ENCODE measurements around the gene ANKRD44. TPM values are rescaled to one million over a fixed set of nuclear protein-coding genes. Genes with fewer than 3 reads are reported as not detected.

Gene ANKRD44
- total RNA-seq, 6 experiments from 2014 or later, result 3.8 to 5.7 (median 4.7) TPM

DNA sequence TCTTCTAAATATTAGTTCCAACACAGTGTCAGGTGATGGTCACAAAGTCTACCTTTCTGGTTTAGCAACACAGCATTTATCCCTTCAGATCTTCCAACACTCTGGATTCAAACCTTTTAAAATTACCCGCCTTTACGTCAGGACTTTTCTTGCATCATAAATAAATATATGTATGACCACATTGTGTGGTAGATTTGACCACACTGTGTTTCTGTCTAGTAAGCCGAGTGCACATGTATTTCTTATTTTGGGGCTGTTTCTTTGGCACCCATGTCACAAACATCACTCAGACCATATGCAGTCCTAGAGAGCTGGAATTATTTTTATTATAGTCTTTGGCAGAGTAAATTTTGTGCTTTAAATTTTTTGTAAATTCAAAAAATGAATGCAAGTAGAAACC, 172.1 kb downstream of the ANKRD44 start:
- H3K27me3 Mint-ChIP-seq (ENCODE audit: insufficient read depth), result no peaks in the 10 kb centered on the region
- DNase-seq, result no peak
- no peaks in the 10 kb centered on the region for H3K9me3 Mint-ChIP-seq
- no peak overlapping the region for H3K27ac Mint-ChIP-seq
- TF ChIP-seq, protein P1, sequence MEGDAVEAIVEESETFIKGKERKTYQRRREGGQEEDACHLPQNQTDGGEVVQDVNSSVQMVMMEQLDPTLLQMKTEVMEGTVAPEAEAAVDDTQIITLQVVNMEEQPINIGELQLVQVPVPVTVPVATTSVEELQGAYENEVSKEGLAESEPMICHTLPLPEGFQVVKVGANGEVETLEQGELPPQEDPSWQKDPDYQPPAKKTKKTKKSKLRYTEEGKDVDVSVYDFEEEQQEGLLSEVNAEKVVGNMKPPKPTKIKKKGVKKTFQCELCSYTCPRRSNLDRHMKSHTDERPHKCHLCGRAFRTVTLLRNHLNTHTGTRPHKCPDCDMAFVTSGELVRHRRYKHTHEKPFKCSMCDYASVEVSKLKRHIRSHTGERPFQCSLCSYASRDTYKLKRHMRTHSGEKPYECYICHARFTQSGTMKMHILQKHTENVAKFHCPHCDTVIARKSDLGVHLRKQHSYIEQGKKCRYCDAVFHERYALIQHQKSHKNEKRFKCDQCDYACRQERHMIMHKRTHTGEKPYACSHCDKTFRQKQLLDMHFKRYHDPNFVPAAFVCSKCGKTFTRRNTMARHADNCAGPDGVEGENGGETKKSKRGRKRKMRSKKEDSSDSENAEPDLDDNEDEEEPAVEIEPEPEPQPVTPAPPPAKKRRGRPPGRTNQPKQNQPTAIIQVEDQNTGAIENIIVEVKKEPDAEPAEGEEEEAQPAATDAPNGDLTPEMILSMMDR (IDR thresholded peaks at IDR 0.05), result no peak
- no peak overlapping the region for H3K4me3 Mint-ChIP-seq
- H3K36me3 Mint-ChIP-seq (ENCODE audit: low read depth), result no peaks in the 10 kb centered on the region
- peaks cover 25% of the 10 kb centered on the region for H3K4me1 Mint-ChIP-seq (ENCODE audit: low read depth)

GRCh38 chr2:197137826-197138477, 172.6 kb downstream of the ANKRD44 start:
- Mint-ChIP-seq H3K36me3 (ENCODE audit: low read depth) (no peaks in the 10 kb centered on the region), H3K4me1 (ENCODE audit: low read depth) (peaks cover 25% of the 10 kb centered on the region), H3K27ac (no peak overlapping the region), H3K9me3 (no peaks in the 10 kb centered on the region), H3K4me3 (peak overlapping the region; percentile 31; the same call in 1 of the 2 replicates), H3K27me3 (ENCODE audit: insufficient read depth) (no peaks in the 10 kb centered on the region)
- TF ChIP-seq, protein P1 (IDR thresholded peaks at IDR 0.05), result no peak
- no peak for DNase-seq

GRCh38 chr2:197137231-197137630, 173.3 kb downstream of the ANKRD44 start:
- Mint-ChIP-seq H3K27ac (peak overlapping the region; percentile 68), H3K4me3 (peak overlapping the region; percentile 15), H3K27me3 (ENCODE audit: insufficient read depth) (no peaks in the 10 kb centered on the region), H3K4me1 (ENCODE audit: low read depth) (peaks cover 25% of the 10 kb centered on the region), H3K36me3 (ENCODE audit: low read depth) (no peaks in the 10 kb centered on the region), H3K9me3 (no peaks in the 10 kb centered on the region)
- peak; percentile 43 for DNase-seq
- TF ChIP-seq, protein P1 (IDR thresholded peaks at IDR 0.05), result no peak

DNA sequence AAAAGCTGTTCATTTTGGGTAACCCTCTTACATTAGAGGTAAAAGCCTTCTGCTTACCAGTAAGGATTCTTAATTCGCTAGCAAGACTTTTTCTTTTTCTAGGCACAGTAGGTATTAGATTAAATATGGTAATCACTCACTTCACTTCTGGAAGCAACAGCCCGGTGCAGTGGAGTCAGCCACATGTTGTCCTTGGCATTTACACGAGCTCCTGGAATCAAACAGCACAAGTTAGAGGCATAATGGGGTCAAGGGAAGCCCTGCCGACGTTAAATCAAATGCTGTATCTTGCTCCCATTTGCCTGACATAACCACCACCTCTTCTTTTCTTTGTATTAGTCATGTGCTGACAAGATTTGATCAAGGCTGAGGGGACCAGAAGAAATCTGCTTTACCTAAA, 174.1 kb downstream of the ANKRD44 start:
- H3K4me1 Mint-ChIP-seq (ENCODE audit: low read depth), result peaks cover 25% of the 10 kb centered on the region
- H3K27me3 Mint-ChIP-seq (ENCODE audit: insufficient read depth), result no peaks in the 10 kb centered on the region
- no peaks in the 10 kb centered on the region for H3K36me3 Mint-ChIP-seq (ENCODE audit: low read depth)
- DNase-seq, result no peak
- H3K9me3 Mint-ChIP-seq, result no peaks in the 10 kb centered on the region
- no peak overlapping the region for H3K4me3 Mint-ChIP-seq
- no peak overlapping the region for H3K27ac Mint-ChIP-seq
- TF ChIP-seq, protein P1 (IDR thresholded peaks at IDR 0.05), result no peak

GRCh38 chr2:197135806-197136205, 174.8 kb downstream of the ANKRD44 start:
- H3K4me1 Mint-ChIP-seq (ENCODE audit: low read depth), result peaks cover 25% of the 10 kb centered on the region
- no peaks in the 10 kb centered on the region for H3K9me3 Mint-ChIP-seq
- H3K4me3 Mint-ChIP-seq, result no peak overlapping the region
- H3K27ac Mint-ChIP-seq, result no peak overlapping the region
- no peaks in the 10 kb centered on the region for H3K36me3 Mint-ChIP-seq (ENCODE audit: low read depth)
- H3K27me3 Mint-ChIP-seq (ENCODE audit: insufficient read depth), result no peaks in the 10 kb centered on the region
- DNase-seq, result no peak
- TF ChIP-seq, protein P1 (IDR thresholded peaks at IDR 0.05), result no peak

Measured in HFFc6 (cell line).